ENCODE data around the gene TRAPPC3L.

GRCh38 chr6:116542426-116542825, 3.1 kb downstream of the TRAPPC3L start:
- TF ChIP-seq CTCF (IDR thresholded peaks at IDR 0.05) (no peak), EZH2 (IDR thresholded peaks at IDR 0.05) (no peak), EZH2phosphoT487 (IDR thresholded peaks at IDR 0.05) (no peak)

Measured in neural progenitor cell (in vitro differentiated cells).